GM18861 (cell line): ENCODE results near the gene TLDC2.
"Not testable (repeated sequence)": the region's sequence is repeated elsewhere in the genome, so short reads cannot be mapped to it uniquely, and the experiment has no call there.

Source experiments
- ATAC-seq: cut with Tn5 transposase; IDR thresholded peaks from one replicate; pipeline ENCODE4 v1.9.1; 2021; ENCODE audit not compliant: unreplicated experiment

The TLDC2 gene

GRCh38 chr20:36905566-36905965, 29.6 kb downstream of the TLDC2 start:
- not testable (repeated sequence) for ATAC-seq

- not testable (repeated sequence) for ATAC-seq
Observed at GRCh38 chr20:36906086-36906485, 30.1 kb downstream of the TLDC2 start.

GRCh38 chr20:36908603-36909002, 32.7 kb downstream of the TLDC2 start:
- no peak for ATAC-seq

- no peak for ATAC-seq
Observed at GRCh38 chr20:36916199-36916598, 40.3 kb downstream of the TLDC2 start.

- ATAC-seq, result no peak
Observed at GRCh38 chr20:36917240-36917639, 41.3 kb downstream of the TLDC2 start.

- ATAC-seq, result no peak
Observed at GRCh38 chr20:36917943-36918342, 42.0 kb downstream of the TLDC2 start.

GRCh38 chr20:36919715-36920333, 43.9 kb downstream of the TLDC2 start:
- ATAC-seq, result no peak

GRCh38 chr20:36920334-36920730, 44.4 kb downstream of the TLDC2 start:
- ATAC-seq, result no peak

- no peak for ATAC-seq
Observed at GRCh38 chr20:36924167-36925045, 48.5 kb downstream of the TLDC2 start.

GRCh38 chr20:36925234-36925633, 49.3 kb downstream of the TLDC2 start:
- no peak for ATAC-seq

GRCh38 chr20:36926653-36927200, 50.8 kb downstream of the TLDC2 start:
- no peak for ATAC-seq

GRCh38 chr20:36927704-36928103, 51.8 kb downstream of the TLDC2 start:
- ATAC-seq, result no peak

- ATAC-seq, result no peak
Observed at GRCh38 chr20:36929290-36929689, 53.4 kb downstream of the TLDC2 start.

- ATAC-seq, result no peak
Observed at GRCh38 chr20:36929691-36930090, 53.8 kb downstream of the TLDC2 start.

GRCh38 chr20:36932067-36932466, 56.1 kb downstream of the TLDC2 start:
- not testable (repeated sequence) for ATAC-seq

- ATAC-seq, result no peak
Observed at GRCh38 chr20:36932476-36933426, 56.8 kb downstream of the TLDC2 start.

- not testable (repeated sequence) for ATAC-seq
Observed at GRCh38 chr20:36933571-36933970, 57.6 kb downstream of the TLDC2 start.

GRCh38 chr20:36936341-36936740, 60.4 kb downstream of the TLDC2 start:
- ATAC-seq, result no peak

- ATAC-seq, result not testable (repeated sequence)
Observed at GRCh38 chr20:36936761-36937401, 60.9 kb downstream of the TLDC2 start.

GRCh38 chr20:36937402-36937770, 61.4 kb downstream of the TLDC2 start:
- ATAC-seq, result no peak
